Superior temporal gyrus (tissue), 1 donor: Measurements from ENCODE around the gene AGBL4.

Experiments used
- DNase-seq: peaks from one replicate; pipeline ENCODE4 v3.0.0-alpha.2; 2016; ENCODE audit errors: extremely low spot score

Gene AGBL4

DNA sequence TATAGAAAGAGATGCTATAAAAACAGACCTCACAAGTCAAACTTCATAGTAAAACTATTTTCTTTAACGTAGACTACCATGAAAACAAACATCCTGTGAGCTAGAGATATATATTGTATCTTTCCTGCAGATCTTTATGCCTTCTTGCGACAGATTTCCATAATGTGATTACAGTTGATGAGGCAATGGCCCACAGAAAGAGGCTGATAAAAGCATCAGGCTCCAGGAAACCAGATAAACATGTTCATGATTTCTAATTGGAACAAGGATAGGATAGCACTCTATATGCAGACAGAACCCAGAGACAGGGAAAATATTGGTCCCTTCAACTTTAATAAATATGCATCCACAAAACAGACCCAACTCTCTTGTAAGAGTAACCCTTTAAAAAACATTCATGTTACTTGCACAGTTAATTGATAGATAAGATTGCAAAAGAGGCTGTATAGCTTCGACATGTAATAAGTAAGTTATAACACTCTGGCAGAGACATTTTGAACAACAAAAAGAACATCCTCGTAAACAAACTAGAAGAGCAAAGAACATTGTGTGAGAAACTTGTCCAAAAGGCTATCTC, 329.4 kb downstream of the AGBL4 start:
- no peak for DNase-seq

DNA sequence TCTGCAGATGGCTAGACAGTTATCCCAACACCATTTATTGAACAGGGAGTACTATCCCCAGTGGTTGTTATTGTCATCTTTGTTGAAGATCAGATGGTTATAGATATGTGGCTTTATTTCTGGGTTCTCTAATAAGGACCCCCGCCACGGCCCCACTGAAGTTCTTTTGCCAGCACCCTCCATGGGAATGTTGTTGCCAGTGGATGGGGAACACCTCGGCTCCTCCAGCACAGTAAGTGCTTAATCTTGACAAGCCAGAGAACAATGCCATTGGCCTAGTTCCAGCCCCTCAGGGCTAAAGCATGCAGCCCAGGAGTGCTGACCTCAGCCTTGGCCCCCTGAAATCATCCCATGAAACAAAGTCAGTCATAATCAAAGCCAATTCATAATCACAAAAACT, 337.6 kb downstream of the AGBL4 start:
- no peak for DNase-seq

GRCh38 chr1:49677706-49678105, 346.0 kb downstream of the AGBL4 start:
- DNase-seq: no peak

DNA sequence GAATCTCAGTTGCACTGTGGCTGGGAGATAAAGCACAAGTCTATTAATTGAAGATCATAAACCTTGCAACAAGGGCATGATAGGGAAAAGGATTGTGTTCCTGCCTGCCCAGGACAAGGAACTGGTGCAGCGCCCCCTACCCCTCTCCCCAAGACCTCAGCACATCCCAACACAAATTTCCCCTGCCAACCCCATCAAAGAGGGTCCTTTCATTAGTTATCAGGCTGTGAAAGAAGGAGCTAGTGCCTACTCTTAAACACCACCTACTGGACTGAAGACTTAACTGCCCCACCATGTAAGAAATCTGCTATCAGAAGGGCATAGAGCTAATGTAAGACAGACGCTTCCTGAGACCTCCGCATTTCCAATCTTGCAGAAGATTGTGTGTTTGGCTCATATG, 372.6 kb downstream of the AGBL4 start:
- no peak for DNase-seq

DNA sequence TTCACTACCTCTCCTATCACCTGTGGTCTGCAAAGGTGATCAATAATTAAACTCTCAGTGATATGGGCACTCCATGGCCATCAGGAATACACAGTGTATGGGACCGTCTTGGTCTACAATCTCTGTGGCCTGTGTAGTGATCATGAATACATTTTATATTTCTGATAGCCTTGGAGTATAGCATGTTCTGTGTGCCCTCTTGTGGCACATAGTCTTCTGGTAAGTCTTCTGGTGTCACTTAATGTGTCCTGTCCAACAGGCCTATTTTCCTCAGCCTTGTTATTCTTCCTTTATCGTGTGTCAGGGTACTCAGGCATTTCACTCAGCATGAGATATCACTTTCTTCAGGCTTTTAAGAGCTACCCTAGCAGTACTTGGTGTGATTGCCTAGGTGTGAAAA, 393.6 kb downstream of the AGBL4 start:
- no peak for DNase-seq

DNA sequence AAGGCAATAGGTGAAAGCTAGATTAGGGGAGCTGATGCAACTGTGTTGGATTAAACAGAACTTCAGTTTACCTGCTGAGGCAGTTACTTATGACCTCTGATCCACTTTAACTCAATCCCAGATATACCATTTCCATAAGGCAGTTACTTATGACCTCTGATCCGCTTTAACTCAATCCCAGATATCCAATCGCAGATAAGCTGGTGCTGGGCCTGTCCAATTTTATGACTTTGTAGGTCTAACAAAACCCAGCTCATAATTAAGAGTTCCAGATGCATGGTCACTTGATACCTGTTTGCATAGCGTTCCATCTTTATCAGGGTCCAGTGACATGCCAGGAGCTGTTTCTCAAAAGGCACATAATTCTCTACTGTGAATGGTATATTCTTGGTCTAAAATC, 396.0 kb downstream of the AGBL4 start:
- no peak for DNase-seq

DNA sequence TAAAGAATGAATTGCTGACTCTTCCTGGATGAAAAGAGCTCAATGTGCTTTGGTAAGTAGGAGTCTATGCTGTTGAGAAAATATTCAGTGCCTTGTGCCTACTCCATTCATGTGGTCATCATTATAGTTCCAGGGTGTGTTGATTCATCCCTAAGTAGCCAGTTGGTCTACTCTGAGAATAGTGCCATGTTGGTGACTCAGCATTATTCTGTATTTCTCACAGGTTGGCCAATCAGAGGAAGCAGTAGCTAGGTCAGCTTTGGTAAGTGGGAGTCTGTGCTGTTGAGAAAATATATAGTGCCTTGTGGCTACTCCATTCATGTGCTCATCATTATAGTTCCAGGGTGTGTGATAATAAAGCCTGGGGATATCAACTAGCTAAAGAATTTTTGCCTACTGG, 397.3 kb downstream of the AGBL4 start:
- DNase-seq: no peak

DNA sequence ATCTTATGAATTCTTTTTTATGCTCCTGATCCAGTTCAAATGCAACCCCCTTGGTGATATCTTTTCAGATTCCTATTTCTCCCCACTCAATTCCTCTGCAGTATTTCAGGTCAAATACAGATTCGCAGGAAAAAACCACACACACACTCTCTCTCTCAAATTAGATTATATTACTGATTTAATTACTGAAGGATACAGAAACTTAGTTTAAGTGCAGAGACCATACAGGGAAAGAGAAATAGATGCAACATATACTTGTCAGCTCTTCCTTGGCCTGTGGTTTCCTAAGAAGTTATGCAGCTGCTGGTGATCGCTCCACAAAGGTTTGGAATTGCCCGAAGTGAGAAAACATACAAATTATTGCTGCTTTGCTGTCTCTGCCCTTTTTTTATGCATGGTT, 400.9 kb downstream of the AGBL4 start:
- no peak for DNase-seq

GRCh38 chr1:49606082-49606481, 417.7 kb downstream of the AGBL4 start:
- DNase-seq: no peak

DNA sequence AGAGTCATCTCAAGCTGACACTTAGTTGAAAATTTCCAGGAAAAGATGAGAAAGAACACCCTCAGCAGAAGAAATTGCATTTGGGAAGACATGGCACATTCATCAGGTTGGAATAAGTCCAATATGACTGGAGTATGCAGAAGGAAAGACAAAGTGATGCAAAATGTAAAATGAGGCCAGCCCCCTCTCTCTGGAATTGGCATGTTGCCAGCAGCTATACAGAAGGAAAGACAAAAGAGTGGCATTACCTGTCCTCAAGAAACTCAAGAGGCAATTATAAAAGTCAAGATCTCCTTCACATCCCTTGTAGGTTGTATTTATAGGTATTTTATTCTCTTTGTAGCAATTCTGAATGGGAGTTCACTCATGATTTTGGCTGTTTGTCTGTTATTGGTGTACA, 426.3 kb downstream of the AGBL4 start:
- no peak for DNase-seq

- no peak for DNase-seq
Measured at GRCh38 chr1:49576327-49576901, 447.3 kb downstream of the AGBL4 start.

DNA sequence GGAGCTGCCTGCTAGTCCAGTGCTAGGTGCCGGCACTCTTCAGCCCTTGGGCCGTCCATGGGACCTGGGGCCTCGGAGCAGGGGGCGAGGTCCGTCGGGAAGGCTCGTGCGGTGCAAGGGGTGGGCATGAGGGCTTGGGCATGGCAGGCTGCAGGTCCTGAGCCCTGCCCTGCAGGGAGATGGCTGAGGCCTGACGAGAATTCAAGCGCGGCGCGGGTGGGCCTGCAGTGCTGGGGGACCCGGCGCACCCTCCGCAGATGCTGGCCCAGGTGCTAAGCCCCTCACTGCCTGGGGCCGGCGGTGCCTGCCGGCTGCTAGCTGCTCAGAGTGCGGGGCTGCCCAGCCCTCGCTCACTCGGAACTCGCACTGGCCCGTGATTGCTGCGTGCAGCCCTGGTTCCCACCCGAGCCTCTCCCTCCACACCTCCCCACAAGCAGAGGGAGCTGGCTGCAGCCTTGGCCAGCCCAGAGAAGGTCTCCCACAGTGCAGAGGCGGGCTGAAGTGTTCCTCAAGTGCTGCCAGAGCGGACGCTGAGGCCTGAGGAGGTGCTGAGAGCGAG, 467.0 kb downstream of the AGBL4 start:
- DNase-seq: no peak

GRCh38 chr1:49552101-49552500, 471.7 kb downstream of the AGBL4 start:
- no peak for DNase-seq

- DNase-seq: no peak
Measured at GRCh38 chr1:49544615-49545014, 479.1 kb downstream of the AGBL4 start.

- DNase-seq: no peak
Measured at GRCh38 chr1:49541096-49541752, 482.5 kb downstream of the AGBL4 start.

DNA sequence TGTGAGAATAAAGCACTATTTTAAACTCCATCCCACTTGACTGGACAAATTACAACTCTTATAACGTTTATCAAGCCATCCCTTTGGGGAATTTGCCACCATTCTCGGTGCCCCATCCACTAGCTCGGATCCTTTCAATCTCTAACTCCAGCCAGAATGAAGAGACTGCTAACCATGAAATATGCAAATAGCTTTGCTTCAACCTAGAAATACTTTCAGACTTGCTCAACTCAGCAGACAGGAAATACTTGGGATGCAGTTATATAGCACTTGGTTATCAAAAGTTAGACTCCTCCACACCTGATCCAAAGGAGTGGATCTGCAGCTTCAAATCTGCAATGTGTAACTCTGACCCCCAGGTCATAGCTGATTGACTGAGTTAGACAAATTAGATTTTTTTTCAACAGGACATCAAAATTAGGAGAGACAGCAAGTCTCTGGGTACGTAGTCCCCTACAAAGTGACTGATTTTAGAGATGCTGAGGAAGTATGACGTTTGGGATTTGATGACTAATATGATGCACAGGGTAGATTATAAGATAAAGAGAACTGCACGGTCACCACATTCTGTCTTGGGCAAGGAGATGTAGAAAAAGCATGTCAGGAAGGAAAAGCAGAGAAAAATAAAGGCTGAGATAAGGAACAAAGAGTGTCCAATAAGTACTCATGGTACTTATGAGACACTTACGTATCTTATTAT, 496.0 kb downstream of the AGBL4 start:
- no peak for DNase-seq

GRCh38 chr1:49526672-49527071, 497.1 kb downstream of the AGBL4 start:
- DNase-seq: peak; percentile 25

- no peak for DNase-seq
Measured at GRCh38 chr1:49523764-49524163, 500.0 kb downstream of the AGBL4 start.

- DNase-seq: no peak
Measured at GRCh38 chr1:49466961-49467360, 556.8 kb downstream of the AGBL4 start.

GRCh38 chr1:49465486-49466185, 558.1 kb downstream of the AGBL4 start:
- DNase-seq: no peak

GRCh38 chr1:49448200-49448599, 575.6 kb downstream of the AGBL4 start:
- no peak for DNase-seq

- DNase-seq: no peak
Measured at GRCh38 chr1:49436865-49437264, 586.9 kb downstream of the AGBL4 start.
